ENCODE results near the gene ANXA4.
"Not testable (repeated sequence)": the region's sequence is repeated elsewhere in the genome, so short reads cannot be mapped to it uniquely, and the experiment has no call there.

Gene ANXA4

DNA sequence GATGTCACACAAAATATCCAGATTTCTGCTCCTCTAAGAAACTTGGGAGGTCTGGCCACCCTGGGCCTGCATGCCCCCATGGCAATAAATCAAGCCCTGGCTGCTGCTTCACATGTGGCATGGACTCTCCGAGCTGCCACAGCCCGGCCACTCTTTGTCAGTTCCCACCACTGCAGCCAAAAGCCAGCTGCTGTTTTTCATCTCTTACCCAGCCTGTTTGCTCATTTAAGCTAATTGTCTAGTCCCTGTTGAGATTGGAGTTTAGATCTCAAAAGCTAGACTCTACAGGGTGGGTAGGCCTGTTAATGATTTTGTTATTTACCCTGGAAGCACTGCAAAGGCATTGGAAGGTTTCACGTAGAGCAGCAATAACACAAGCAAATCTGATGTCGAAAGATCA lies 20.9 kb upstream of the ANXA4 start:
- no peak for DNase-seq (ENCODE audit: low read depth)

DNA sequence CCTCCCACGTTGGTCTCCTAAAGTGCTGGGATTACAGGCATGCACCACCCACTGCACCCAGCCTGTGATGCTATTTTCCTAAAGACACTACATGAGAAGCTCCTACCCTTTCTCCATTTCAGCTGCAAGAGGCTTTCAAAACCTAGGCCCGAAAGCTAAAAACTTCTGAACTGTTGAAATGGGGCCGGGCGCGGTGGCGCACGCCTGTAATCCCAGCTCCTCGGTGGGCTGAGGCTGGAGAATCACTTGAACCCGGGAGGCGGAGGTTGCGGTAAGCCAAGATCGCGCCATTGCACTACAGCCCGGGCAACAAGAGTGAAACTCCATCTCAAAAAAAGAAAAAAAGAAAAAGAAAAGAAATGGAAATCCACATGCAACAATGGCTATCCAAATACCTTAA lies 18.1 kb upstream of the ANXA4 start:
- DNase-seq (ENCODE audit: low read depth) = no peak

DNA sequence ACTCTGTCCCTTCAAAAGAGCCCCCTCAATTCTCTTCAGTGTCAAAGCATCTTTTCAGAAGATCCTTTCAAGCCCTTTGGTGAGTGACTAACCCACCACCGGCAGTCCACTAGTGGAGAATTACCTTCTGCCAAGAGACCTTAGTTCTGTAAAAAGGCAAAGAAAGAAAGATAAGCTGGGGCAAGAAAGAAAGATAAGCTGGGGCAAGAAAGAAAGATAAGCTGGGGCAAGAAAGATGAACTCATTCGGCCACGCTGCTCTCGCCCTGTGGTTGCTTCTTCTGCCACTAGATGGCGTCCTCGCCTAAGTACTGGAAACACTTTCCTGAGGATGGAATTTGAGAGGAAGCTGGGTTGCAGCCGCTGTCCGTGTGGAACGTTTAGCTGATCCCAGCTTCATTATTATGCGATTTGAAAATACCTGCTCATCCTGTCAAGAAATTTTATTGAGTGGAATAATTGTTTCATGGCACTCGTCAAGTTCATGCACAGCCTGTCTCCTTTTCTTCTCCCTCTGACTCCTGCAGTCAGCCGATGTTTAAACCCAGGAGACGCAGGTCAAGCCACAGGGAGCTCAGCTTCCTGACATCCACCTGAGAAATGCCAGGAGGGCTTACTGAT lies 17.3 kb upstream of the ANXA4 start:
- peak; percentile 80 for DNase-seq (ENCODE audit: low read depth)

DNA sequence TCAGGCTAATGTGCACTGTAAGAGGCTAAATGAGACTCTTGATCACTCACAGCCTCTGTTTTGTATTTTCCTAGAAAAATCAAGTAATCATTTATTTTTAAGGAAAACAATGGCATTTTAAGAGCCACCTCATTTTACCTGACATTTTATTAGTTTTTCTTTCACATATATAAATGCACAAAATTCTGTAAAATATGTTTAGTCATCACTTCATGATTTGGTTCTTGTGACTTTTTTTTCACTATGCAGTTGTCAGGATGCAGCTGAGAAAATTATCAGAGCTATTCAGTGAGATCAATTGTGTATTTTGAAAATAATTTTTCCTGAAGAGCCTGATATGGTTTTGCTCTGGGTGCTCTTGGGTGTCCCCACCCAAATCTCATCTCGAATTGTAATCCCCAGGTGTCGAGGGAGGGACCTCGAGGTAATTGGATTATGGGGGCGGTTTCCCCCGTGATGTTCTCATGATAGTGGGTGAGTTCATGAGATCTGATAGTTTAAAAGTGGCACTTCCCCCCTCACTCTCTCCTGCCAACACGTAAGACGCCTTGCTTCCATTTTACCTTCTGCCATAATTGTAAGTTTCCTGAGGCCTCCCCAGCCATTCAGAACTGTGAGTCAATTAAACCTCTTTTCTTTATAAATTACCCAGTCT lies 16.1 kb upstream of the ANXA4 start:
- no peak for DNase-seq (ENCODE audit: low read depth)

DNA sequence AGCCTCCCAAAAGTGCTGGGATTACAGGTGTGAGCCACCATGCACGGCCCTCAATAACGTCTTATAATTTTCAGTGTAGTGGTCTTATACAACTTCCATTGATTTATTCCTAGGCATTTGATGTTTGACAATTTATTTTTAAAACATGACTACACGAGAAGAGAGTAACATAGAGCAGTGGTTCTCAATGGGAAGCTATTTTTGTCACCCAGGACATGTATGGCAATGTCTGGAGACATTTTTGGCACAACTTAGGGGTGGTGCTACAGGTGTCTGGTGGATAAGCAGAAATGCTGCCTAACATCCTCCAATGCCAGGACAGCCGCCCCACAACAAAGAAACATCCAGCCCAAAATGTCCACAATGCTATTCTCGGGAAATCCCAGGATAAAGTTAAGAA lies 12.7 kb upstream of the ANXA4 start:
- no peak for DNase-seq (ENCODE audit: low read depth)

DNA sequence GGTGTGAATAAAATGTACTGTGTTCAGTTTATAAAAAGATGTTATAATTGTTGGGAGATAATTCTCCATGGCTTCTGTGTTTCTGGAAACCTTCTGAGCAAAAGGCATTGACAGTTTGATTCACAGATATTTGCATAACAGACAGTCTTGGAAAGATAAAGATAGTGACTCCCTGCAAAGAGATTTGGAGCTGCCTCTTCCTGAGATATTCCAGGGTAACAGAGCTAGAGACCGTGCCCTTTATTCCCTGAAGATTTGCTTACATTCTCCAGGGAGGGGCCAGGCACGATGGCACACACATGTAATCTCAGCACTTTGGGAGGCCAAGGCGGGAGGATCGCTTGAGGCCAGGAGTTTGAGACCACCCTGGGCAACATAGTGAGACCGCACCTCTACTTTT lies 12.2 kb upstream of the ANXA4 start:
- DNase-seq (ENCODE audit: low read depth) = no peak

DNA sequence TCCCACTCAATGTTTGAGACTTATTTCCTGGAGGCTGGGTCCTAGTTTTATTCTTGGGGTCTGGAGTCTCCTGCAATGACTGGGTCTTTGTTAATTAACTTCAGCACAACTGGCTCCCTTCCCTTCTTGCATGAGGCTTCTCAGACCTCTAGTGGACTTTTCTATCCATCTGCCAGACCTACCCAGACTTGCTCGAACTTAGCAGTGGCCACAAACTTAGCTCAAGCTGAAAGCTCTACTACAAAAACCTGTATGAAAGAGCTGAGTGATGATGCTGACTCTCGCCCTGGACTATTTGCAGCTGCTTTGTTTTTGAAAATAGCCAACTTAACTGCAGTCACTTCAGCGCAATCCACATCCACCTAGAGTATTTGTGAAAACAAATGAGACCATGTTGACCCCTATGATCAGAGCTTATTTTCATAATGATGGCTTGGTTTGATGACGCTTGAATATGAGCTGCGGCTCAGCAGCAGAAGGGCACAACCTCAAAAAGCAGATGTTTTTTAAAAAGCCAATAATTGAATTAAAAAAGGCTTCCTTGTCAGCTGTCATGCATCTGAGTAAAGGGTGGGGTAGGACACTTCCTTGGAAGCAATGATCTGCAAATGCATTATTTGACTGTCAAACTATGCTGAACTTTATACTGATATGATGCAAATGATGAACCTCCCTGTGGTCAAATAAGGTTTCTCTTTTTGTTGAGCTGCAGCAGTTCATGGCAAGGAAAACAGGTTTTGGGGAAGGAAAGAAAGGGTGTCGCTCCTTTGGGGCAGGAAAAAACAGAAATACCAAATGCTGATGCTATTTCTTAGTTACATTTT lies 10.6 kb upstream of the ANXA4 start:
- no peak for DNase-seq (ENCODE audit: low read depth)

DNA sequence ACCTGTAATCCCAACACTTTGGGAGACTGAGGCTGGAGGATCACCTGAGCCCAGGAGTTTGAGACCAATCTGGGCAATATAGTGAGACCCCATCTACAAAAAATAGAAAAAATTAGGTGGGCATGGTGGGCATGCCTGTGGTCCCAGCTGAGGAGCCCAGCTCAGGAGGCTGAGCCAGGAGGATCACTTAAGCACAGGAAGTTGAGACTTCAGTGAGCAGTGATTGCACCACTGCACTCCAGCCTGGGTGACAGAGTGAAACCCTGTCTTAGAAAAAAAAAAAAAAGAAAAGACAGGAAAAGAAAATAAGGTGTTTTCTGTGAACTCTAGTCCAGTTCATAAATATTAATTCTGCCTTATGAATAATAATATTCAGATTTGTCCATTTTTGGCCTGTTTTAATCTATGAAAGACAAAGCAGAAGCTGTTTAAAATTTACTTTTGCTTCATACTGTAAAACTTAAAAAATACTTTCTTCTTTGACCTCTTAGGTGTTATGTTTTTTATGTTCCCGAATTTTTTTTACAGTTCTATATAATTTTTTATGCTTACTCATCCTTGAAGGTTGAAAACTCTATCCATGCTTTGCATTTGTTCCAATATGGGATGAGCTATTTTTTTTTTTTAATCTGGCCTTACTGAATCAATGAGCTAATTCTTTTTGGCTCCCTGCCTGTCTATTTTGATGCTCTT lies 8.4 kb upstream of the ANXA4 start:
- DNase-seq (ENCODE audit: low read depth) = no peak

DNA sequence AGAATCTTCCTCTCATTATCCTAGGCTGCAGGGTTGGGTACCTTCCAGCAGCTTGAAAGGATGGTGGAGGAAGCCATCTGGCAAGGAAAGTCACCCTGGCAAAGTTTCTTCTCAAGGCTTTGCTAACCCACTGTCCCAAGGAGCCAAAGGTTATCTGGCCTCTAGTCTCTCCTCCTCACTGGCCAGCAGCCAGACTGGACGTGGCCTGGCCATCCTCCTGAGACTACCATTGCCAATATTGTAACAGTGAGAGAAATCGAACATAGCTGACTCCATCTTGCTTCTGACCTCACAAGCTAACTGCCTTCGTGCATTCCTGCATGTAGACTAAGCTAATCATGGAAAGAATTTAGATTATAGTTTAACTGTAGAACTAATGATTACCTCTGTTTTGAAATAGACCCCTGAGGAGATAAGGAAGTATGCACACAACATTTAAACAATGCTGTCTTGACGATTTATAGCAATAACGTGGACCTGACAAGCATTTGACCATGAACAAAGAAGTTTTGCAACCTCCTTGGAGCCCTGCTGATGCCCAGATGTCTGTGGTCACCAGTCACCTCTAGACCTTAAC lies 7.8 kb upstream of the ANXA4 start:
- DNase-seq (ENCODE audit: low read depth) = no peak

DNA sequence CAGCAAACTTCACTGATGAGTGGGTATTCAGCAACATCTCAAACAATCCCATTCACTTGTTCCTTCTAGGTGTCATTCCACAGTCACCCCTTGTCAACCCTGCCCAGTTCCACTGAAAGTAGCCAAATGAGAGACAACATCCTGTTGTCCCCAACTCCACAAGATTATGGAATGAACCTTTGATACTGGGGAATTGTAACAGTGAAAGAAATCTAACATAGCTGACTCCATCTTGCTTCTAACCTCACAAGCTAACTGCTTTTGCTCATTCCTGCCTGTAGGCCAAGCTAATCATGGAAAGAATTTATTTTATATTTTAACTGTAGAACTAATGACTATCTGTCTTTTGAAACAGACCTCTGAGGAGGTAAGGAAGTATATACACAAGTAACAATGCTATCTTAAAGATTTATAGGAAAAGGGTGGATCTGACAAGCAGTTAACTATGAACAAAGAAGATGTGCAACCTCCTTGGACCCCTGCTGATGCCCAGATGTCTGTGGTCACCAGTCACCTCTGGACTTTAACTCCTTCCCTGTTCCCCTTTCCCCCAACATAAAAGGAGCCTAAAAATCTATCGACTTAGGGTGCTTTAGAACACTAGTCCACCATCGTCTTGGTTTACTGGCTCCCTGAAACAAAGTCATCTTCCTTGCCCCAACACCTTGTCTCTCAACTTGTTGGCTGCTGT lies 6.9 kb upstream of the ANXA4 start:
- no peak for DNase-seq (ENCODE audit: low read depth)

DNA sequence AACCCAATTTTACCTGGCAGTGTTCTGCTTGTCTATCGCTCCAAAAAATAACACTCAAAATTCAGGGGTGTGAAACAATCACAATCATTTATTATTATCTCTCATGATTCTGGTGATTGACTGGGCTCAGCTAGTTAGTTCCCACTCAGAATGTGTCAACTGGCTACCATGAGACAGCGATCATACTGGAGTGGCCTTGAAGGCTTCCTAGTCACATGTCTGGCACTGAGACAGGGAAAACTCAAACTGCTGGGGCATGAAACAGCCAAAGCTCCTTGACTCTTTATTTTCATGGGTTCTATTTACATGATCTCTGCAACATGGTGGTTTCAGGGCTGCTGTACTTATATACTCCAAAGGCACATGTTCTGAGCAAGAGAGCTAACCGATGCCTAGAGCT lies 6.2 kb upstream of the ANXA4 start:
- no peak for DNase-seq (ENCODE audit: low read depth)

DNA sequence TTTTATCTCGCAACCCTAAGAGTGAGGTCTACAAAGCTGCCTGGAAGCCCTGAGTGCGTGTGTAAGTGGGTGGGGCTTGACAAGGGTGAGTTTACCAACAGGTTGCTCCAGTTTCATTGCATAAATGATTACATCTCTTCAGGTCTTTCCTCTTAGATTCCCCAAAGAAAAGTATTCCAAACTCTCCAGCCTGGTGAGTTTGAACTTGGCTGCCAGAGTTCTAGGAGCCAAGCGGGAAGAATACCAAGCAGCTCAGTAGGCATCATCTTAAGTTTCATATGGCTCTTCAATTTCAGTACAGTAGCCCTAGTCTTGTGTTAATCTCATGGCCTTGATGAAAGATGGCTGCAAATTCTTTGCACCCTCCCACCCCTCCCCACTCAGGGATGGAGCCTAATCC lies 3.8 kb upstream of the ANXA4 start:
- DNase-seq (ENCODE audit: low read depth) = not testable (repeated sequence)

DNA sequence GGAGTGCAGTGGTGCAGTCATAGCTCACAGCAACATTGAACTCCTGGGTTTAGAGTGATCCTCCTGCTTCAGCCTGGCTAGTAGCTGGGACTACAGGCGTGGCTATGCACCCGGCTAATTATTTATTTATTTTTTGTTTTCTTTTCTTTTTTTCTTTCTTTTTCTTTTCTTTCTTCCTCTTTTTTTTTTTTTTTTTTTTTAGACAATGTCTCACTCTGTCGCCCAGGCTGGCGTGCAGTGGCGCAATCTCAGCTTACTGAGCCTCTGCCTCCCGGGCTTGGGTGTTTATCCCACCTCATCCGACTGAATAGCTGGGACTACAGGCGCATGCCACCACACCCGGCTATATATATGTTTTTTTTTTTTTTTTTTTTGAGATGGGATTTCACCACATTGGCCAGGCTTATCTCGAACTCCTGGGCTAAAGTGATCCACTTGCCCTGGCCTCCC lies 1.4 kb upstream of the ANXA4 start:
- no peak for DNase-seq (ENCODE audit: low read depth)

DNA sequence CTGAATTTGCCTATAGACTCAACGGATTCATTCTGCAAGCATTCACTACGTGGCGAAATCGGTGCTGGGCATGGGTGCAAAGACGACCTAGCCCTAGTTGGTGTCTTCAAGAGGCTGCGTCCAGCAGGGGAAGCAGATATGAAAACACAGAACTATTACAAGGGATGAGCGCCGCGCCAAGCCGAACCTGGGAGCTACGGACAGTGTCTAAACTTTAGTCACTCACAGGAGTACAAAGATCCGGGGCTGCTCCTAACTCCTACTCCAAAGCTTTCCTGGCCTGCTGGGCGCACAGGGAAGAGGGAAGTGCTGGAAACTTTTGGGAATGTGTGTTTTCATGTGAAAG lies 732 bp upstream of the ANXA4 start:
- DNase-seq (ENCODE audit: low read depth) = no peak

DNA sequence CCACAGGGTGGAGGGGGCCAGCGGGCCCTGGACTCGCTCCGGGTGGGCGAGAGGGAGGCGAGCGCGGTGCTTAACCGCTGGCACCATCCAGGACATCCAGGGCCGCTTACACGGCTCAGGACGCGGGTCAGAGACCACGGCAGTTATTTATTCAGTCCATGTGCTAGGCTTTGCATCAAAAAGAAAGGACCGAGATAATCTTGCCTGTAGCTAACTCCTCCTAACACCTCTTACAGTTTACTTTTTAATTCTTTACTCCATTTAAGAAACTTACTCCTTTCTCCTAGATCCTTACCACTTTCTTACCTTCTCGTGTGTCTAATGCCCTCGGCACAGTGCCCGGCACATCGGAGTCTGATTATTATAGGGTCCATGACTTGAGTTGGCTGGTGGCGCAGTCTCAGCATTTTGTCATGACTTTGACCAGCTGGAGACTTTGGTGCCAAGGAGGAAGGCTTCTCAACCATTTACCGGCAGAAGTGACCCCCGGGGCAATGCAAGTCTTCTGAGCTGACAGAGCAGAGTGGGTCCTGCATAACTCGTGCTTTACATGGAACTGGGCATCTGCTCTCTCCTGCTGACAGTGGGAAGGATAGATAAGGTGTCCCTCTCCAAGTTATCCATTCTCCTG lies 503 bp downstream of the ANXA4 start:
- no peak for DNase-seq (ENCODE audit: low read depth)

DNA sequence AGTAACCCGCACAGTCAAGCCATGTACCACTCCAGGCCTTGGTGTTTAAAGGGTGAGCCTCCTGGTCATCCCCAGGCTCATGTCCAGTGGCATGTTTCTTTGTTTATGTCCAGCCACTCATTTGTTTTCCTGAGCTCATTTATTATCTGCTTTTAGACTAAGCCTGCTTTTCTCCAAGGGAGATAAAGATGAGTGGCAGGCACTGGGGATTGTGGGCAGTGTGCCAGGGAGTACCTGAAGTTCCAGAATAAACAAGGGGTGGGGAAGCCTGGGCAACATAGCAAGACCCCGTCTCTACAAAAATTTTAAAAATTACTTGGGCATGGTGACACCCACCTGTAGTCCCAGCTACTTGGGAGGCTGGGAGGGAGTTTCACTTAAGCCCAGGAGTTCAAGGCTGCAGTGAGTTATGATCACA lies 1.9 kb downstream of the ANXA4 start:
- DNase-seq (ENCODE audit: low read depth) = no peak

DNA sequence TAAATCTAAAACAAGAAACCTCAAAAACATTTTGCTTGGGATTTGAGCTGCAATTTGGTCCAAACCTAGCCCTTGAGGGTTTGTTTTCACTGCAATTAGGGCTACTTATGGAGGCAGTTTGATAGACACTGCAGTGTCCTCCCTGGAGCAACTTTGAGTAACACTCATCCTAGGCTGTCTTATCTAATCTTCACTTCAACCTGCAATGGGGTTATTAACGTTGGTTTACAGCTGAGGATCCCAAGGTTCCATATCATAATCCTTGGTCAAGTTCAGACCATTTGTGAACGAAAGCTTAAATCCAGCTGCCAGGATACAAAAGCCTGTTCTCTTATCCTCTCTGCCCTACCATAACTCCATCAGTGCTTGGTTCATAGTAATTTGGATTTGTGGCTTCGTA lies 2.5 kb downstream of the ANXA4 start:
- no peak for DNase-seq (ENCODE audit: low read depth)

DNA sequence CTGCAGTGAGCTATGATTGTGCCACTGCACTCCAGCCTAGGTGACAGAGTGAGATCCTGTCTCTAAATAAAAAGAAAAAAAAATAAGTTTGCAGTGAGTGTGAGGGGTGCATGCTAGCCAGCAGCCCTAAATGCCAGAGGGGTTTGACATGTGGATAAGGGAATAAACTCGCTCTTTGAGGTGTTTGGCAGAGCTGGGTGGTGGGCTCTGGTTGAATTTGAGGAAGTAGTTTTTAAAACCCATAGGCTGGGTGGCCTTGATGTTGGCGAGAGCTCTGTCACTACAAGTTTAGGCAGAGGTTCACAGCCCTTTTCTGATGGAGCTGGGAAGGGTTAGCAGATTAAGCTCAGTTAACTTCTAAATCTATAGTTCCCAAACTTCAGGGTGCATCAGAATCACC lies 3.1 kb downstream of the ANXA4 start:
- no peak for DNase-seq (ENCODE audit: low read depth)

DNA sequence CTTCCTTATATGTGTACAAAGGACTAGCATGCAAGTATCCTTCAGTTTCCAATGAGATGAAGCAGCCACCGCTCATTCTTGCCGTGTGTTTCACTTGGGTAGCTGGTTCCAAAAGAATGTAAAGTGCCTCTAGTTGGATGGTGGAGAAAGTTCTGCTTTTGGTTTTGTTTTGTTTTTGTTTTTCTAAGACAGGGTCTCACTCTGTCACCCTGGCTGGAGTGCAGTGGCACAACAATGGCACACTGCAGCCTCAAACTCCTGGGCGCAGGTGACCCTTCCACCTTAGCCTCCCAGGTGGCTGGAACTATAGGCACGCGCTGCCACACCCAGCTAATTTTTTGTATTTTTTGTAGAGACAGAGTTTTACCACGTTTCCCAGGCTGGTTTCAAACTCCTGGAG lies 8.3 kb downstream of the ANXA4 start:
- no peak for DNase-seq (ENCODE audit: low read depth)

DNA sequence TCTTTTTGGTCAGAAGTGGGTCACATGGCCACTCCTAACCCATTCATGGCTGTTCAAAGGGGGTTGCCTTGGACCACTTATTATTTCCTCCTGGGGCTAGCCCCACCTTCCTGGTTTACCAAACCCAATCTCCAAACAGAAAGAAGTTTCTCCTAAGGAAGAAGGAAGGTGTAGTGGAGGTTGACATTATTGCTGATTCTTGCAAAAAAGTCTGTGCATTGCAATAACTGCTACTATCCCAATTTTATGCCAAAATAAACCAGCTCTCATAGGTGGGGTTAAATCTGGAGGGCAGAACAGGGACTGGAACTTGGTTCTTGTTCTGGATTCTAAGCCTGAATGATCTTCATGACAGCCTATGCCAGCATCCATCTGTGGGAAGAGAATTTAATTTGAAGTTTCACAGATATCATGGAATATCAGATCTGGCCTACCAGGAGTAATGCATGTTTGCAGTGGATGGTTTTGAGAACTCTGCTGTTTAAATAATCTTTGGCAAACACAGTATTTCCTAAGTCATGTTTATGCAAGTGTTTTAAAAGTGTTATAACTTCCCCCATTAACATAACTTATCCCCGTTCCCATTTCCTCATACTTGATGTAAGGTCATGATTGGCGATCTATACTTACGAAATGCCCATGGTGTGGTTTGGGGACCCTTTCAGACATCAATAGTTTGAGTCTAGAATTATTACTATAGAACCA lies 11.9 kb downstream of the ANXA4 start:
- DNase-seq (ENCODE audit: low read depth) = no peak

DNA sequence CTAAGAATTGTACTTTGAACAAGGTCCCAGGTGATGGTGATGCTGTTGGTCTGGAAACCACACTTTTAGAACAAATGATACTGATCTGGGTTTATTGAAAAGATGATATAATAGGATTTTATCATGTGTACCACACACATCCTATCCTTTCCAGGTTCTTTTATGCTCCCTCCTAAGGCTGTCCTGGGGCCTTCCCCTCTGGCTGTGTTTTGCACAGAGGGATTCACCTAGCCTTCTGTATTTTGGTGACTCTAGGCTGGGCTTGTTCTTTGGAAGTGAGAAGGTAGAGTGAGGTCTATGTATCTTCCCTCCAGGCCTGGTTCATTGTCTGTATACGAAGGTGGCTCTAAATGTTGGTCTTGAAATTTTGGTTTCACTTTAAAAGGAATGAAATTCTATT lies 12.7 kb downstream of the ANXA4 start:
- no peak for DNase-seq (ENCODE audit: low read depth)
